ENCODE measurements around the gene C1QTNF2.

C1QTNF2 gene

GRCh38 chr5:160303690-160304089, 66.7 kb downstream of the C1QTNF2 start:
- no peak for DNase-seq (ENCODE audit: low read depth in 2 of 2)

- no peak for DNase-seq (ENCODE audit: low read depth in 2 of 2)
These were observed 72.2 kb downstream of the C1QTNF2 start for GRCh38 chr5:160298189-160298588.

GRCh38 chr5:160297776-160298175, 72.7 kb downstream of the C1QTNF2 start:
- DNase-seq (ENCODE audit: low read depth in 2 of 2): peak in 1 of 2 donors; percentile 9

Data from stimulated activated CD8-positive, alpha-beta memory T cell treated with anti-CD3 and anti-CD28 coated beads, Interleukin-2, amount 100 ng/mL, for 1 hour (primary cell).